SIG-M5 treated with dmso at 0.1 percent for 504 hours (cell line): ENCODE measurements around the gene IL3.

Source experiments
- DNase-seq: peaks from one replicate; lab custom pipeline; 2025; ENCODE audit not compliant: unreplicated experiment; lab: John Stamatoyannopoulos, UW

The IL3 gene

DNA sequence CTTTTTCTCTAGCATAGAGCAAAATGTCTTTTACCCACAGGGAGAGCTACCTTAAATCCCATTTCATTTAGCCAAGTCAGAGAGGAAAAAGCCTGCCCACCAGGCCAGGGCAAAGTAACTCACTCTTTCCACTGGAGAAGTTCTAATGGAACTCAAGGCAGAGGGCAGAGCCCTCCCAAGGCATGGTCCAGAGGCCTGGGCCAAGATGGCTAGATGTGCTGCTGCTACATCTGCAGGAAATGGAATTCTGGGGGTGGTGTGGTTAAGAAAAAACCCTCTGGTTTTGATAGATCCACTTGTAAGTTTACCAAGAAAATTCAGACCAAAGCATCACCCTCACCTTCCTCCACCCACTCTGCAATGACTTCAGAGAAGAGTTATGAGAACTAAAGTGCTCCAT is 50.5 kb downstream of the IL3 start:
- DNase-seq = no peak

DNA sequence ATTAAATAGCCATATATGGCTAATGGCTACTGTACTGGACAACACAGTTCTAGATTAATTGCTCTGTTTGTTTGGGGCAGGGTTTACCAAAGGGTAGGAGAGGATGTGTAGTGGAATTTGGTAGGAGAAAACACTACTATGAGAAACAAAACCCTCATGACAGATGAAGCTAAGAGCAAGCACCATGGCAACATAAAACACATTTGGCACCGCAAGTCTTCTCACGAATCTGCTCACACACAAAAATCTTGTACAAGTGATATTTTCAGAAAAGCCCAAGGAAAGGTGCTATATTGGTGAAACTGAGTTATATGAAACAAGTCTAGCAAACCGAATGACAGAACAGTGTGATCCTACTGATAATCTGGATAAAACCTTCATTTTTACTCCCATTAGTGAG is 51.7 kb downstream of the IL3 start:
- DNase-seq = no peak
